HEK293 (cell line): Measurements from ENCODE around the gene SLC25A2.

Experiments
- GLIS1 ChIP-seq: fragments of 450-650 bp; formaldehyde crosslinking; IDR thresholded peaks from 2 replicates; pipeline ENCODE4 v1.5.1; 2016; ENCODE audit warnings: missing biosample characterization, missing genetic modification characterization
- REPIN1 ChIP-seq: fragments of 450-650 bp; formaldehyde crosslinking; IDR thresholded peaks from 2 replicates; pipeline ENCODE4 v1.5.1; 2017; ENCODE audit warnings: missing biosample characterization, missing genetic modification characterization, low read depth
- SP2 ChIP-seq: fragments of 450-650 bp; formaldehyde crosslinking; IDR thresholded peaks from 2 replicates; pipeline ENCODE4 v1.5.1; 2016; ENCODE audit warnings: missing biosample characterization, missing genetic modification characterization
- TCF7L2 ChIP-seq: IDR thresholded peaks from 2 replicates; pipeline ENCODE4 v1.6.1; 2011; ENCODE audit warnings: low read depth, mild to moderate bottlenecking, inconsistent platforms, low read length, moderate library complexity, borderline replicate concordance
- WT1 ChIP-seq: fragments of 450-650 bp; formaldehyde crosslinking; IDR thresholded peaks from 2 replicates; pipeline ENCODE4 v1.5.1; 2016; ENCODE audit warnings: missing biosample characterization, missing genetic modification characterization
- YY2 ChIP-seq: fragments of 450-650 bp; formaldehyde crosslinking; IDR thresholded peaks from 2 replicates; pipeline ENCODE4 v1.5.1; 2016; ENCODE audit warnings: missing biosample characterization, missing genetic modification characterization
- ZBTB48 ChIP-seq: fragments of 450-650 bp; formaldehyde crosslinking; IDR thresholded peaks from 2 replicates; pipeline ENCODE4 v1.5.1; 2016; ENCODE audit warnings: missing biosample characterization, missing genetic modification characterization
- ZFHX2 ChIP-seq: fragments of 450-650 bp; formaldehyde crosslinking; conservative IDR thresholded peaks from 2 replicates; pipeline ENCODE4 v1.5.1; 2016; ENCODE audit warnings: missing biosample characterization, missing genetic modification characterization
- ZFP3 ChIP-seq: fragments of 450-650 bp; formaldehyde crosslinking; IDR thresholded peaks from 2 replicates; pipeline ENCODE4 v1.5.1; 2016; ENCODE audit warnings: low read depth, missing biosample characterization, missing genetic modification characterization
- ZFP69B ChIP-seq: fragments of 450-650 bp; formaldehyde crosslinking; IDR thresholded peaks from 2 replicates; pipeline ENCODE4 v1.5.1; 2016; ENCODE audit warnings: missing biosample characterization, missing genetic modification characterization
- ZNF138 ChIP-seq: fragments of 450-650 bp; formaldehyde crosslinking; IDR thresholded peaks from 2 replicates; pipeline ENCODE4 v1.5.1; 2016; ENCODE audit warnings: missing biosample characterization, missing genetic modification characterization, borderline replicate concordance
- ZNF354C ChIP-seq: fragments of 450-650 bp; formaldehyde crosslinking; IDR thresholded peaks from 2 replicates; pipeline ENCODE4 v1.5.1; 2016; ENCODE audit warnings: missing biosample characterization, missing genetic modification characterization, low read depth, borderline replicate concordance
- ZNF366 ChIP-seq: fragments of 450-650 bp; formaldehyde crosslinking; conservative IDR thresholded peaks from 2 replicates; pipeline ENCODE4 v1.5.1; 2016; ENCODE audit warnings: missing biosample characterization, missing genetic modification characterization
- ZNF394 ChIP-seq: fragments of 450-650 bp; formaldehyde crosslinking; IDR thresholded peaks from 2 replicates; pipeline ENCODE4 v1.5.1; 2016; ENCODE audit warnings: missing biosample characterization, missing genetic modification characterization, mild to moderate bottlenecking, moderate library complexity, borderline replicate concordance
- ZNF404 ChIP-seq: fragments of 450-650 bp; formaldehyde crosslinking; IDR thresholded peaks from 2 replicates; pipeline ENCODE4 v1.5.1; 2017; ENCODE audit warnings: missing biosample characterization, missing genetic modification characterization
- ZNF423 ChIP-seq: fragments of 450-650 bp; formaldehyde crosslinking; IDR thresholded peaks from 2 replicates; pipeline ENCODE4 v1.5.1; 2016; ENCODE audit warnings: missing biosample characterization, missing genetic modification characterization
- ZNF513 ChIP-seq: fragments of 450-650 bp; IDR thresholded peaks from 2 replicates; pipeline ENCODE4 v1.5.1; 2018; ENCODE audit warnings: missing biosample characterization, missing genetic modification characterization
- ZNF558 ChIP-seq: fragments of 450-650 bp; formaldehyde crosslinking; IDR thresholded peaks from 2 replicates; pipeline ENCODE4 v1.5.1; 2016; ENCODE audit warnings: missing biosample characterization, missing genetic modification characterization
- ZNF76 ChIP-seq: fragments of 450-650 bp; formaldehyde crosslinking; IDR thresholded peaks from 2 replicates; pipeline ENCODE4; 2016; ENCODE audit warnings: low read depth, missing biosample characterization, missing genetic modification characterization, borderline replicate concordance
- TF ChIP-seq, protein P1 (sequence below): fragments of 450-650 bp; formaldehyde crosslinking; IDR thresholded peaks from 2 replicates; pipeline ENCODE4 v1.5.1; 2016; ENCODE audit warnings: missing biosample characterization, missing genetic modification characterization
- TF ChIP-seq, protein P2 (sequence below): fragments of 450-650 bp; formaldehyde crosslinking; IDR thresholded peaks from 2 replicates; pipeline ENCODE4 v1.5.1; 2016; ENCODE audit warnings: missing biosample characterization, missing genetic modification characterization
- TF ChIP-seq, protein P3 (sequence below): fragments of 450-650 bp; formaldehyde crosslinking; conservative IDR thresholded peaks from 2 replicates; pipeline ENCODE4 v1.5.1; 2016; ENCODE audit warnings: low read depth, missing biosample characterization, missing genetic modification characterization
- TF ChIP-seq, protein P4 (sequence below): fragments of 450-650 bp; formaldehyde crosslinking; IDR thresholded peaks from 2 replicates; pipeline ENCODE4 v1.5.1; 2017; ENCODE audit warnings: missing biosample characterization, mild to moderate bottlenecking, missing genetic modification characterization, moderate library complexity
- TF ChIP-seq, protein P5 (sequence below): fragments of 450-650 bp; formaldehyde crosslinking; IDR thresholded peaks from 2 replicates; pipeline ENCODE4 v1.5.1; 2016; ENCODE audit warnings: missing biosample characterization, missing genetic modification characterization

SLC25A2 gene

GRCh38 chr5:141320225-141321169, 16.6 kb upstream of the SLC25A2 start, which contains the start of gene TAF7 (continued):
- TF ChIP-seq, protein P1, sequence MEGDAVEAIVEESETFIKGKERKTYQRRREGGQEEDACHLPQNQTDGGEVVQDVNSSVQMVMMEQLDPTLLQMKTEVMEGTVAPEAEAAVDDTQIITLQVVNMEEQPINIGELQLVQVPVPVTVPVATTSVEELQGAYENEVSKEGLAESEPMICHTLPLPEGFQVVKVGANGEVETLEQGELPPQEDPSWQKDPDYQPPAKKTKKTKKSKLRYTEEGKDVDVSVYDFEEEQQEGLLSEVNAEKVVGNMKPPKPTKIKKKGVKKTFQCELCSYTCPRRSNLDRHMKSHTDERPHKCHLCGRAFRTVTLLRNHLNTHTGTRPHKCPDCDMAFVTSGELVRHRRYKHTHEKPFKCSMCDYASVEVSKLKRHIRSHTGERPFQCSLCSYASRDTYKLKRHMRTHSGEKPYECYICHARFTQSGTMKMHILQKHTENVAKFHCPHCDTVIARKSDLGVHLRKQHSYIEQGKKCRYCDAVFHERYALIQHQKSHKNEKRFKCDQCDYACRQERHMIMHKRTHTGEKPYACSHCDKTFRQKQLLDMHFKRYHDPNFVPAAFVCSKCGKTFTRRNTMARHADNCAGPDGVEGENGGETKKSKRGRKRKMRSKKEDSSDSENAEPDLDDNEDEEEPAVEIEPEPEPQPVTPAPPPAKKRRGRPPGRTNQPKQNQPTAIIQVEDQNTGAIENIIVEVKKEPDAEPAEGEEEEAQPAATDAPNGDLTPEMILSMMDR = peak; percentile 77
- TF ChIP-seq SP2 (tag by site-specific recombination) (peak; percentile 86), ZNF404 (tag by site-specific recombination) (no peak), GLIS1 (tag by site-specific recombination) (peak; percentile 42; the same call in 1 of the 2 replicates), YY2 (tag by site-specific recombination) (peak; percentile 80), ZNF366 (tag by site-specific recombination) (peak; percentile 37; the same call in 1 of the 2 replicates), ZNF138 (tag by site-specific recombination) (no peak), ZNF394 (tag by site-specific recombination) (0 out of 2 replicates have a peak, but pooled peaks have one; percentile 25), ZNF423 (tag by site-specific recombination) (no peak), ZNF513 (tag by site-specific recombination) (no peak), TCF7L2 (no peak), ZFP3 (no peak), REPIN1 (tag by site-specific recombination) (peak; percentile 18; the same call in 1 of the 2 replicates), ZNF354C (tag by site-specific recombination) (no peak), ZNF558 (tag by site-specific recombination) (0 out of 2 replicates have a peak, but pooled peaks have one; percentile 14), WT1 (tag by site-specific recombination) (0 out of 2 replicates have a peak, but pooled peaks have one; percentile 9), ZFHX2 (tag by site-specific recombination) (peak; percentile 17; the same call in 1 of the 2 replicates), ZBTB48 (peak; percentile 60; the same call in 1 of the 2 replicates), ZNF76 (tag by site-specific recombination) (no peak; the same call in 1 of the 2 replicates), ZFP69B (tag by site-specific recombination) (no peak)
- TF ChIP-seq, protein P2, sequence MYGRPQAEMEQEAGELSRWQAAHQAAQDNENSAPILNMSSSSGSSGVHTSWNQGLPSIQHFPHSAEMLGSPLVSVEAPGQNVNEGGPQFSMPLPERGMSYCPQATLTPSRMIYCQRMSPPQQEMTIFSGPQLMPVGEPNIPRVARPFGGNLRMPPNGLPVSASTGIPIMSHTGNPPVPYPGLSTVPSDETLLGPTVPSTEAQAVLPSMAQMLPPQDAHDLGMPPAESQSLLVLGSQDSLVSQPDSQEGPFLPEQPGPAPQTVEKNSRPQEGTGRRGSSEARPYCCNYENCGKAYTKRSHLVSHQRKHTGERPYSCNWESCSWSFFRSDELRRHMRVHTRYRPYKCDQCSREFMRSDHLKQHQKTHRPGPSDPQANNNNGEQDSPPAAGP = peak; percentile 15; the same call in 1 of the 2 replicates
- TF ChIP-seq, protein P3, sequence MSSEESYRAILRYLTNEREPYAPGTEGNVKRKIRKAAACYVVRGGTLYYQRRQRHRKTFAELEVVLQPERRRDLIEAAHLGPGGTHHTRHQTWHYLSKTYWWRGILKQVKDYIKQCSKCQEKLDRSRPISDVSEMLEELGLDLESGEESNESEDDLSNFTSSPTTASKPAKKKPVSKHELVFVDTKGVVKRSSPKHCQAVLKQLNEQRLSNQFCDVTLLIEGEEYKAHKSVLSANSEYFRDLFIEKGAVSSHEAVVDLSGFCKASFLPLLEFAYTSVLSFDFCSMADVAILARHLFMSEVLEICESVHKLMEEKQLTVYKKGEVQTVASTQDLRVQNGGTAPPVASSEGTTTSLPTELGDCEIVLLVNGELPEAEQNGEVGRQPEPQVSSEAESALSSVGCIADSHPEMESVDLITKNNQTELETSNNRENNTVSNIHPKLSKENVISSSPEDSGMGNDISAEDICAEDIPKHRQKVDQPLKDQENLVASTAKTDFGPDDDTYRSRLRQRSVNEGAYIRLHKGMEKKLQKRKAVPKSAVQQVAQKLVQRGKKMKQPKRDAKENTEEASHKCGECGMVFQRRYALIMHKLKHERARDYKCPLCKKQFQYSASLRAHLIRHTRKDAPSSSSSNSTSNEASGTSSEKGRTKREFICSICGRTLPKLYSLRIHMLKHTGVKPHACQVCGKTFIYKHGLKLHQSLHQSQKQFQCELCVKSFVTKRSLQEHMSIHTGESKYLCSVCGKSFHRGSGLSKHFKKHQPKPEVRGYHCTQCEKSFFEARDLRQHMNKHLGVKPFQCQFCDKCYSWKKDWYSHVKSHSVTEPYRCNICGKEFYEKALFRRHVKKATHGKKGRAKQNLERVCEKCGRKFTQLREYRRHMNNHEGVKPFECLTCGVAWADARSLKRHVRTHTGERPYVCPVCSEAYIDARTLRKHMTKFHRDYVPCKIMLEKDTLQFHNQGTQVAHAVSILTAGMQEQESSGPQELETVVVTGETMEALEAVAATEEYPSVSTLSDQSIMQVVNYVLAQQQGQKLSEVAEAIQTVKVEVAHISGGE = peak; percentile 68
- TF ChIP-seq, protein P4, sequence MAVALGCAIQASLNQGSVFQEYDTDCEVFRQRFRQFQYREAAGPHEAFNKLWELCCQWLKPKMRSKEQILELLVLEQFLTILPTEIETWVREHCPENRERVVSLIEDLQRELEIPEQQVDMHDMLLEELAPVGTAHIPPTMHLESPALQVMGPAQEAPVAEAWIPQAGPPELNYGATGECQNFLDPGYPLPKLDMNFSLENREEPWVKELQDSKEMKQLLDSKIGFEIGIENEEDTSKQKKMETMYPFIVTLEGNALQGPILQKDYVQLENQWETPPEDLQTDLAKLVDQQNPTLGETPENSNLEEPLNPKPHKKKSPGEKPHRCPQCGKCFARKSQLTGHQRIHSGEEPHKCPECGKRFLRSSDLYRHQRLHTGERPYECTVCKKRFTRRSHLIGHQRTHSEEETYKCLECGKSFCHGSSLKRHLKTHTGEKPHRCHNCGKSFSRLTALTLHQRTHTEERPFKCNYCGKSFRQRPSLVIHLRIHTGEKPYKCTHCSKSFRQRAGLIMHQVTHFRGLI = peak; percentile 30; the same call in 1 of the 2 replicates
- TF ChIP-seq, protein P5, sequence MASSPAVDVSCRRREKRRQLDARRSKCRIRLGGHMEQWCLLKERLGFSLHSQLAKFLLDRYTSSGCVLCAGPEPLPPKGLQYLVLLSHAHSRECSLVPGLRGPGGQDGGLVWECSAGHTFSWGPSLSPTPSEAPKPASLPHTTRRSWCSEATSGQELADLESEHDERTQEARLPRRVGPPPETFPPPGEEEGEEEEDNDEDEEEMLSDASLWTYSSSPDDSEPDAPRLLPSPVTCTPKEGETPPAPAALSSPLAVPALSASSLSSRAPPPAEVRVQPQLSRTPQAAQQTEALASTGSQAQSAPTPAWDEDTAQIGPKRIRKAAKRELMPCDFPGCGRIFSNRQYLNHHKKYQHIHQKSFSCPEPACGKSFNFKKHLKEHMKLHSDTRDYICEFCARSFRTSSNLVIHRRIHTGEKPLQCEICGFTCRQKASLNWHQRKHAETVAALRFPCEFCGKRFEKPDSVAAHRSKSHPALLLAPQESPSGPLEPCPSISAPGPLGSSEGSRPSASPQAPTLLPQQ (tag by site-specific recombination) = peak; percentile 32
- TF ChIP-seq, all 188 proteins: peak for 52
